H9 (cell line): Measurements from ENCODE around the gene CELF1. TPM values are rescaled to one million over a fixed set of nuclear protein-coding genes. Genes with fewer than 3 reads are reported as not detected.

Experiments
- DNase-seq: peaks from one replicate; pipeline ENCODE4 v3.0.0-alpha.2; 2017
- H2AFZ ChIP-seq: one replicate; pipeline ENCODE4 v1.6.1; 2013; ENCODE audit warnings: mild to moderate bottlenecking, low read length, control low read depth, moderate library complexity
- H2AK5ac ChIP-seq: 2 replicates; pipeline ENCODE4 v1.6.1; 2013; ENCODE audit warnings: low read length, control low read depth, mixed read lengths; ENCODE audit not compliant: insufficient read length
- H2BK120ac ChIP-seq: one replicate; pipeline ENCODE4 v1.6.1; 2013; ENCODE audit warnings: low read depth, mild to moderate bottlenecking, low read length, control low read depth, inconsistent platforms; ENCODE audit not compliant: poor library complexity, severe bottlenecking
- H2BK12ac ChIP-seq: 2 replicates; pipeline ENCODE4 v1.6.1; 2013; ENCODE audit warnings: low read length, control low read depth, mixed read lengths, low read depth; ENCODE audit not compliant: insufficient read length
- H2BK15ac ChIP-seq: 2 replicates; pipeline ENCODE4 v1.6.1; 2013; ENCODE audit warnings: low read depth, low read length, control low read depth
- H2BK20ac ChIP-seq: one replicate; pipeline ENCODE4 v1.6.1; 2013; ENCODE audit warnings: low read depth, mild to moderate bottlenecking, low read length, control low read depth, inconsistent platforms; ENCODE audit not compliant: poor library complexity, severe bottlenecking
- H2BK5ac ChIP-seq: 2 replicates; pipeline ENCODE4 v1.6.1; 2013; ENCODE audit warnings: low read length, control low read depth, mixed read lengths; ENCODE audit not compliant: insufficient read length
- H3K14ac ChIP-seq: 2 replicates; pipeline ENCODE4 v1.6.1; 2013; ENCODE audit warnings: low read length, control low read depth; ENCODE audit not compliant: insufficient read depth
- H3K18ac ChIP-seq: 2 replicates; pipeline ENCODE4 v1.6.1; 2013; ENCODE audit warnings: low read depth, mild to moderate bottlenecking, mixed read lengths, low read length, control low read depth; ENCODE audit not compliant: insufficient read length
- H3K23ac ChIP-seq: 2 replicates; pipeline ENCODE4 v1.6.1; 2013; ENCODE audit warnings: low read length, control low read depth, mixed read lengths, low read depth; ENCODE audit not compliant: insufficient read length
- H3K23me2 ChIP-seq: 2 replicates; pipeline ENCODE4 v1.6.1; 2013; ENCODE audit warnings: low read depth, mild to moderate bottlenecking, mixed read lengths, low read length, control low read depth; ENCODE audit not compliant: insufficient read length, poor library complexity, severe bottlenecking
- H3K27ac ChIP-seq: 2 replicates; pipeline ENCODE4 v1.5.1; 2013; ENCODE audit warnings: low read length, control low read depth, mixed read lengths, low read depth; ENCODE audit not compliant: insufficient read length
- H3K27me3 ChIP-seq: 2 replicates; pipeline ENCODE4 v1.6.1; 2013; ENCODE audit warnings: low read length, control low read depth, inconsistent platforms; ENCODE audit not compliant: insufficient read depth
- H3K4ac ChIP-seq: 2 replicates; pipeline ENCODE4 v1.6.1; 2013; ENCODE audit warnings: low read depth, mild to moderate bottlenecking, control low read depth, inconsistent platforms, low read length, moderate library complexity
- H3K4me1 ChIP-seq: 2 replicates; pipeline ENCODE4 v1.6.1; 2013; ENCODE audit warnings: low read length, control low read depth, inconsistent platforms; ENCODE audit not compliant: insufficient read depth
- H3K4me2 ChIP-seq: 2 replicates; pipeline ENCODE4 v1.6.1; 2013; ENCODE audit warnings: low read length, control low read depth, mixed read lengths; ENCODE audit not compliant: insufficient read length, insufficient read depth
- H3K56ac ChIP-seq: 2 replicates; pipeline ENCODE4 v1.6.1; 2013; ENCODE audit warnings: low read depth, mild to moderate bottlenecking, mixed read lengths, low read length, control low read depth; ENCODE audit not compliant: insufficient read length
- H3K79me1 ChIP-seq: 2 replicates; pipeline ENCODE4 v1.6.1; 2013; ENCODE audit warnings: low read depth, mild to moderate bottlenecking, moderate library complexity, low read length, control low read depth, inconsistent platforms; ENCODE audit not compliant: insufficient read depth, poor library complexity, severe bottlenecking
- H3K79me2 ChIP-seq: 2 replicates; pipeline ENCODE4 v1.6.1; 2013; ENCODE audit warnings: low read length, control low read depth, inconsistent platforms; ENCODE audit not compliant: insufficient read depth
- H3K9ac ChIP-seq: 2 replicates; pipeline ENCODE4 v1.6.1; 2013; ENCODE audit warnings: low read length, control low read depth, mixed read lengths; ENCODE audit not compliant: insufficient read length; ENCODE audit errors: extremely low read depth
- H3K9me3 ChIP-seq: one replicate; pipeline ENCODE4 v1.6.1; 2013; ENCODE audit warnings: low read depth, low read length, inconsistent platforms; ENCODE audit not compliant: control insufficient read depth
- H3T11ph ChIP-seq: one replicate; pipeline ENCODE4 v1.6.1; 2013; ENCODE audit warnings: mild to moderate bottlenecking, low read length, control low read depth, inconsistent platforms
- H4K20me1 ChIP-seq: one replicate; pipeline ENCODE4 v1.6.1; 2013; ENCODE audit not compliant: control insufficient read depth, insufficient read length, insufficient read depth
- H4K5ac ChIP-seq: 2 replicates; pipeline ENCODE4 v1.6.1; 2013; ENCODE audit warnings: low read depth, mild to moderate bottlenecking, mixed read lengths, low read length, control low read depth; ENCODE audit not compliant: insufficient read length
- H4K8ac ChIP-seq: replicated peaks from 2 replicates; pipeline ENCODE4 v1.6.1; 2013; ENCODE audit warnings: low read length, control low read depth, mixed read lengths, low read depth; ENCODE audit not compliant: insufficient read length
- H4K91ac ChIP-seq: 2 replicates; pipeline ENCODE4 v1.6.1; 2013; ENCODE audit warnings: low read depth, mild to moderate bottlenecking, moderate library complexity, mixed read lengths, low read length, control low read depth; ENCODE audit not compliant: insufficient read length
- H3K27ac Mint-ChIP-seq, 3 experiments: 2 replicates in 2 of 3; 3 replicates in 1 of 3; pipeline ENCODE4 v1.8.0; 2020 to 2021; ENCODE audit warnings: mixed read lengths in 3 of 3, mild to moderate bottlenecking in 1 of 3, moderate library complexity in 1 of 3
- H3K27me3 Mint-ChIP-seq: 2 replicates; pipeline ENCODE4 v1.8.0; 2021; ENCODE audit warnings: low read depth, mild to moderate bottlenecking, moderate library complexity, mixed read lengths
- H3K36me3 Mint-ChIP-seq, 3 experiments: 2 replicates in 2 of 3; 3 replicates in 1 of 3; pipeline ENCODE4 v1.8.0; 2020 to 2021; ENCODE audit warnings: low read depth in 3 of 3, mixed read lengths in 3 of 3; ENCODE audit not compliant: insufficient read depth in 1 of 3
- H3K4me1 Mint-ChIP-seq, 2 experiments: 2 replicates each; pipeline ENCODE4 v1.8.0; 2020; ENCODE audit warnings: mixed read lengths in 2 of 2
- H3K4me3 Mint-ChIP-seq, 2 experiments: 2 replicates in 1 of 2; 3 replicates in 1 of 2; pipeline ENCODE4 v1.8.0; 2020 to 2021; ENCODE audit warnings: mild to moderate bottlenecking in 2 of 2, mixed read lengths in 2 of 2, moderate library complexity in 1 of 2
- H3K9me3 Mint-ChIP-seq, 2 experiments: 2 replicates in 1 of 2; 3 replicates in 1 of 2; pipeline ENCODE4 v1.8.0; 2020; ENCODE audit warnings: mild to moderate bottlenecking in 2 of 2, mixed read lengths in 2 of 2, moderate library complexity in 1 of 2
- CTCF ChIP-seq: fragments of 200-600 bp; sonication (generic); conservative IDR thresholded peaks from 3 replicates; pipeline ENCODE4 v1.8.0; 2021; ENCODE audit warnings: antibody characterized with exemption, mild to moderate bottlenecking
- WGBS: extraction: QIAGEN DNeasy Blood & Tissue Kit; methylation state at CpG from one replicate; pipeline ENCODE4 v1.1.7; 2013; ENCODE audit warnings: missing lambda C conversion rate, low lambda C conversion rate, mixed read lengths; ENCODE audit not compliant: insufficient read length; ENCODE audit errors: extremely low coverage; 5-methylcytosine and 5-hydroxymethylcytosine counted together
- total RNA-seq: library from RNA; stranded (reverse); gene quantifications from 2 replicates; pipeline ENCODE4 v1.2.1, GENCODE V29; 2021

The CELF1 gene
- total RNA-seq, 1 experiment from 2014 or later = 211 TPM

- H3K18ac ChIP-seq = no peak overlapping the region
Observed at GRCh38 chr11:47589118-47589517, 36.2 kb upstream of the CELF1 start.

More at GRCh38 chr11:47589118-47589517, 36.2 kb upstream of the CELF1 start:
- no peak overlapping the region for H3K56ac ChIP-seq
- no peak overlapping the region for H2BK12ac ChIP-seq
- TF ChIP-seq CTCF = no peak
- Mint-ChIP-seq H3K9me3 (no peaks in the 10 kb centered on the region; a peak in 1 of 5 replicates), H3K4me3 (no peak overlapping the region), H3K27me3 (peaks cover 23% of the 10 kb centered on the region), H3K27ac (no peak overlapping the region), H3K36me3 (peaks cover 3 to 12% (median 5%) of the 10 kb centered on the region in 3 experiments; a peak in 6 of 7 replicates), H3K4me1 (peaks cover 9 to 17% of the 10 kb centered on the region in 2 experiments)
- no peak overlapping the region for H2BK5ac ChIP-seq
- no peak overlapping the region for H3K9ac ChIP-seq
- no peak overlapping the region for H2AK5ac ChIP-seq
- H3K14ac ChIP-seq = no peak overlapping the region
- no peak overlapping the region for H4K91ac ChIP-seq
- H2BK15ac ChIP-seq = no peak overlapping the region
- H3K79me1 ChIP-seq = no peaks in the 10 kb centered on the region
- H3K9me3 ChIP-seq = no peaks in the 10 kb centered on the region
- H3K27ac ChIP-seq = no peak overlapping the region
- H2BK20ac ChIP-seq = no peak overlapping the region
- H4K8ac ChIP-seq = no peak overlapping the region
- no peak overlapping the region for H2AFZ ChIP-seq
- no peak overlapping the region for H4K5ac ChIP-seq
- no peak for DNase-seq
- H2BK120ac ChIP-seq = no peak overlapping the region
- H3K23ac ChIP-seq = no peak overlapping the region
- no CpG with 5 or more reads among the region's 11 CpGs for WGBS
- H3K4me1 ChIP-seq = no peaks in the 10 kb centered on the region
- no peak overlapping the region for H3K4me2 ChIP-seq
- H4K20me1 ChIP-seq = no peaks in the 10 kb centered on the region
- no peak overlapping the region for H3T11ph ChIP-seq
- no peak overlapping the region for H3K4ac ChIP-seq
- H3K27me3 ChIP-seq = peaks cover 8% of the 10 kb centered on the region; the same call in 1 of the 2 replicates
- H3K23me2 ChIP-seq = peaks cover 8% of the 10 kb centered on the region
- H3K79me2 ChIP-seq = no peaks in the 10 kb centered on the region
